WTC11 (cell line): ENCODE measurements around the gene ZNF438. TPM values are rescaled to one million over a fixed set of nuclear protein-coding genes. Genes with fewer than 3 reads are reported as not detected.

Experiments
- ATAC-seq: fragments of 200-7000 bp; cut with Tn5 transposase; 2 replicates; pipeline ENCODE4 v1.10.0; 2021; ENCODE audit warnings: mild to moderate bottlenecking, moderate library complexity
- CTCF ChIA-PET: fragments of 300-600 bp; sonication (Branson Sonifier 250); formaldehyde crosslinking; loops from one replicate; lab custom pipeline; 2021; ENCODE audit warnings: antibody characterized with exemption; lab: Charles Lee
- POLR2A ChIA-PET: fragments of 350-600 bp; sonication (Branson Sonifier 250); formaldehyde crosslinking; loops from one replicate; lab custom pipeline; 2021; ENCODE audit warnings: antibody characterized with exemption; lab: Charles Lee
- DNase-seq: peaks from one replicate; pipeline ENCODE4 v3.0.0; 2021; ENCODE audit warnings: low spot score
- H3K27ac Mint-ChIP-seq: 2 replicates; pipeline ENCODE4 v1.8.0; 2021; ENCODE audit warnings: mixed read lengths
- H3K27me3 Mint-ChIP-seq: 2 replicates; pipeline ENCODE4 v1.8.0; 2021; ENCODE audit warnings: low read depth, mild to moderate bottlenecking, moderate library complexity, mixed read lengths
- H3K36me3 Mint-ChIP-seq: 2 replicates; pipeline ENCODE4 v1.8.0; 2021; ENCODE audit warnings: mixed read lengths
- H3K4me1 Mint-ChIP-seq: 2 replicates; pipeline ENCODE4 v1.8.0; 2022; ENCODE audit warnings: mixed read lengths
- H3K4me3 Mint-ChIP-seq: 2 replicates; pipeline ENCODE4 v1.8.0; 2021; ENCODE audit warnings: mild to moderate bottlenecking, moderate library complexity, mixed read lengths
- H3K9me3 Mint-ChIP-seq: 2 replicates; pipeline ENCODE4 v1.8.0; 2021; ENCODE audit warnings: mixed read lengths
- AFF4 ChIP-seq: sonication (generic); formaldehyde crosslinking; IDR thresholded peaks from 2 replicates; pipeline ENCODE4 v1.8.1; 2023; ENCODE audit warnings: mild to moderate bottlenecking, missing genetic modification reagents, borderline replicate concordance
- ATF1 ChIP-seq: sonication (generic); formaldehyde crosslinking; IDR thresholded peaks from 2 replicates; pipeline ENCODE4 v1.8.1; 2023; ENCODE audit warnings: mild to moderate bottlenecking, moderate library complexity, missing genetic modification reagents
- ATF3 ChIP-seq: sonication (generic); formaldehyde crosslinking; conservative IDR thresholded peaks from 2 replicates; pipeline ENCODE4 v1.8.1; 2022; ENCODE audit warnings: mild to moderate bottlenecking, missing genetic modification reagents
- CBFB ChIP-seq: sonication (generic); formaldehyde crosslinking; IDR thresholded peaks from 2 replicates; pipeline ENCODE4 v1.8.1; 2022; ENCODE audit warnings: mild to moderate bottlenecking, low read depth, missing genetic modification reagents
- CDX4 ChIP-seq: fragments of 250-450 bp; sonication (Bioruptor Pico); IDR thresholded peaks from 2 replicates; pipeline ENCODE4 v1.9.0; 2021; ENCODE audit warnings: moderate library complexity, mild to moderate bottlenecking, inconsistent platforms, borderline replicate concordance
- CREB1 ChIP-seq: sonication (generic); formaldehyde crosslinking; IDR thresholded peaks from 2 replicates; pipeline ENCODE4 v1.8.0; 2023; ENCODE audit warnings: mild to moderate bottlenecking, missing genetic modification reagents
- CREM ChIP-seq: sonication (generic); formaldehyde crosslinking; IDR thresholded peaks from 2 replicates; pipeline ENCODE4 v1.8.1; 2022; ENCODE audit warnings: mild to moderate bottlenecking, missing genetic modification reagents, moderate library complexity
- E2F1 ChIP-seq: sonication (generic); formaldehyde crosslinking; IDR thresholded peaks from 2 replicates; pipeline ENCODE4 v1.8.0; 2022; ENCODE audit warnings: mild to moderate bottlenecking, missing genetic modification reagents
- EMX1 ChIP-seq: fragments of 250-450 bp; sonication (Bioruptor Pico); IDR thresholded peaks from 2 replicates; pipeline ENCODE4 v1.8.0; 2021; ENCODE audit warnings: mild to moderate bottlenecking
- FOXP4 ChIP-seq: sonication (generic); formaldehyde crosslinking; IDR thresholded peaks from 2 replicates; pipeline ENCODE4 v1.8.0; 2022; ENCODE audit warnings: mild to moderate bottlenecking, missing genetic modification reagents
- GABPB1 ChIP-seq: sonication (generic); formaldehyde crosslinking; IDR thresholded peaks from 2 replicates; pipeline ENCODE4 v1.8.1; 2023; ENCODE audit warnings: mild to moderate bottlenecking, missing genetic modification reagents
- HMGA2 ChIP-seq: fragments of 250-450 bp; sonication (Bioruptor Pico); IDR thresholded peaks from 2 replicates; pipeline ENCODE4 v1.4.0; 2021; ENCODE audit warnings: mild to moderate bottlenecking, moderate library complexity
- NR1H2 ChIP-seq: sonication (generic); formaldehyde crosslinking; IDR thresholded peaks from 2 replicates; pipeline ENCODE4 v1.9.0; 2021; ENCODE audit warnings: mild to moderate bottlenecking, moderate library complexity, missing genetic modification reagents
- OVOL2 ChIP-seq: fragments of 250-450 bp; sonication (Bioruptor Pico); IDR thresholded peaks from 2 replicates; pipeline ENCODE4 v1.9.0; 2021; ENCODE audit warnings: mild to moderate bottlenecking, borderline replicate concordance
- RELA ChIP-seq: sonication (generic); formaldehyde crosslinking; IDR thresholded peaks from 2 replicates; pipeline ENCODE4 v1.8.1; 2022; ENCODE audit warnings: missing genetic modification reagents, mild to moderate bottlenecking, borderline replicate concordance
- USF1 ChIP-seq: sonication (generic); formaldehyde crosslinking; IDR thresholded peaks from 2 replicates; pipeline ENCODE4 v1.8.0; 2022; ENCODE audit warnings: mild to moderate bottlenecking, missing genetic modification reagents
- ZBTB43 ChIP-seq: sonication (generic); formaldehyde crosslinking; IDR thresholded peaks from 2 replicates; pipeline ENCODE4 v1.8.1; 2023; ENCODE audit warnings: mild to moderate bottlenecking, missing genetic modification reagents
- ZNF121 ChIP-seq: sonication (generic); formaldehyde crosslinking; IDR thresholded peaks from 2 replicates; pipeline ENCODE4 v1.8.0; 2023; ENCODE audit warnings: missing genetic modification reagents
- ZNF138 ChIP-seq: sonication (generic); formaldehyde crosslinking; conservative IDR thresholded peaks from 2 replicates; pipeline ENCODE4 v1.8.1; 2022; ENCODE audit warnings: mild to moderate bottlenecking, moderate library complexity, missing genetic modification reagents
- ZNF219 ChIP-seq: sonication (generic); formaldehyde crosslinking; IDR thresholded peaks from 2 replicates; pipeline ENCODE4 v1.8.0; 2023; ENCODE audit warnings: missing genetic modification reagents, mild to moderate bottlenecking, borderline replicate concordance
- ZNF416 ChIP-seq: fragments of 250-450 bp; sonication (Bioruptor Pico); IDR thresholded peaks from 2 replicates; pipeline ENCODE4 v1.9.0; 2021; ENCODE audit warnings: mild to moderate bottlenecking, inconsistent platforms
- ZNF512 ChIP-seq: sonication (generic); formaldehyde crosslinking; IDR thresholded peaks from 2 replicates; pipeline ENCODE4 v1.8.1; 2022; ENCODE audit warnings: missing genetic modification reagents, borderline replicate concordance
- total RNA-seq: library from RNA; stranded (reverse); gene quantifications from 3 replicates; pipeline ENCODE4 v1.2.3, GENCODE V29; 2021

The ZNF438 gene
- total RNA-seq, 1 experiment from 2014 or later: 1.9 TPM

- ChIA-PET CTCF (interaction anchor here (0.8 kb wide), 1 partner anchor 262 kb away, joined by 3 read pairs; no protein-coding TSS in a partner anchor), POLR2A (no interaction called here)
- Mint-ChIP-seq H3K4me3 (no peak overlapping the region), H3K27me3 (no peaks in the 10 kb centered on the region), H3K4me1 (peaks cover 11% of the 10 kb centered on the region), H3K9me3 (peaks cover 5% of the 10 kb centered on the region), H3K36me3 (no peaks in the 10 kb centered on the region), H3K27ac (no peak overlapping the region)
- DNase-seq (no peak), ATAC-seq (no peak)
- TF ChIP-seq CREB1 (CRISPR knock-in tag) (no peak), CREM (CRISPR knock-in tag) (no peak), ZNF138 (CRISPR knock-in tag) (no peak), ZNF219 (CRISPR knock-in tag) (no peak), ZNF416 (CRISPR knock-in tag) (no peak), GABPB1 (CRISPR knock-in tag) (no peak), ATF3 (CRISPR knock-in tag) (no peak), FOXP4 (CRISPR knock-in tag) (no peak), HMGA2 (CRISPR knock-in tag) (no peak), ATF1 (CRISPR knock-in tag) (no peak), ZNF512 (CRISPR knock-in tag) (no peak), E2F1 (CRISPR knock-in tag) (no peak), USF1 (CRISPR knock-in tag) (no peak)
Observed at GRCh38 chr10:31014161-31014875, 17.3 kb downstream of the ZNF438 start.

GRCh38 chr10:31013331-31013730 is 18.3 kb downstream of the ZNF438 start:
- H3K4me3 Mint-ChIP-seq: no peak overlapping the region
- no peak for DNase-seq
- CTCF ChIA-PET: no interaction called here
- no peak for ATAC-seq
- peaks cover 5% of the 10 kb centered on the region for H3K9me3 Mint-ChIP-seq
- no peak overlapping the region for H3K27ac Mint-ChIP-seq
- no peak for TF ChIP-seq ZNF121
- no peak for TF ChIP-seq CBFB (CRISPR knock-in tag)
- TF ChIP-seq OVOL2 (CRISPR knock-in tag): no peak
- no peak for TF ChIP-seq ZBTB43 (CRISPR knock-in tag)
- no peak for TF ChIP-seq HMGA2 (CRISPR knock-in tag)
- no peak for TF ChIP-seq AFF4 (CRISPR knock-in tag)
- TF ChIP-seq CDX4 (CRISPR knock-in tag): no peak
- TF ChIP-seq GABPB1 (CRISPR knock-in tag): no peak
- TF ChIP-seq EMX1 (CRISPR knock-in tag): no peak
- TF ChIP-seq RELA (CRISPR knock-in tag): no peak
- TF ChIP-seq NR1H2 (CRISPR knock-in tag): no peak
- POLR2A ChIA-PET: no interaction called here
- no peaks in the 10 kb centered on the region for H3K27me3 Mint-ChIP-seq
- no peaks in the 10 kb centered on the region for H3K36me3 Mint-ChIP-seq
- peaks cover 1% of the 10 kb centered on the region for H3K4me1 Mint-ChIP-seq
